IMR-90 (cell line): ENCODE measurements around the gene TNS3.
A peak's percentile ranks its signal among the peaks of the same experiment; 100 is the strongest.

Experiments used
- BHLHE40 ChIP-seq: fragments of 150-350 bp; IDR thresholded peaks from 2 replicates; pipeline ENCODE4 v1.6.1; 2016; ENCODE audit warnings: mild to moderate bottlenecking, low read depth, low read length
- CEBPB ChIP-seq: IDR thresholded peaks from 2 replicates; pipeline ENCODE4 v1.6.1; 2012; ENCODE audit warnings: low read depth, low read length, improper control_type of control experiment
- CHD1 ChIP-seq: IDR thresholded peaks from 2 replicates; pipeline ENCODE4 v1.6.1; 2012; ENCODE audit warnings: low read depth, low read length, improper control_type of control experiment
- FOS ChIP-seq: fragments of 150-350 bp; IDR thresholded peaks from 2 replicates; pipeline ENCODE4 v1.6.1; 2016; ENCODE audit warnings: low read depth, low read length
- MAZ ChIP-seq: IDR thresholded peaks from 2 replicates; pipeline ENCODE4 v1.6.1; 2012; ENCODE audit warnings: low read depth, mild to moderate bottlenecking, low read length, improper control_type of control experiment, moderate library complexity, borderline replicate concordance
- MXI1 ChIP-seq: IDR thresholded peaks from 2 replicates; pipeline ENCODE4 v1.6.1; 2012; ENCODE audit warnings: low read depth, mild to moderate bottlenecking, low read length, moderate library complexity, borderline replicate concordance
- POLR2A ChIP-seq: IDR thresholded peaks from 2 replicates; pipeline ENCODE4 v1.6.1; 2012; ENCODE audit warnings: mild to moderate bottlenecking, low read depth, low read length
- RAD21 ChIP-seq: IDR thresholded peaks from 2 replicates; pipeline ENCODE4 v1.6.1; 2012; ENCODE audit warnings: low read length, improper control_type of control experiment
- RCOR1 ChIP-seq: IDR thresholded peaks from 2 replicates; pipeline ENCODE4 v1.6.1; 2012; ENCODE audit warnings: mild to moderate bottlenecking, low read length, improper control_type of control experiment; ENCODE audit not compliant: insufficient replicate concordance
- RFX5 ChIP-seq: IDR thresholded peaks from 2 replicates; pipeline ENCODE4 v1.8.0; 2012; ENCODE audit warnings: low read depth, mild to moderate bottlenecking, low read length, moderate library complexity
- SMC3 ChIP-seq: fragments of 150-350 bp; IDR thresholded peaks from 2 replicates; pipeline ENCODE4 v1.6.1; 2016; ENCODE audit warnings: low read depth, mild to moderate bottlenecking, antibody characterized with exemption, low read length, moderate library complexity
- TF ChIP-seq, protein P1 (sequence below): conservative IDR thresholded peaks from 2 replicates; pipeline ENCODE4 v1.5.1; 2012; ENCODE audit warnings: mild to moderate bottlenecking, low read depth, low read length, improper control_type of control experiment
- TF ChIP-seq, protein P2 (sequence below): fragments of 150-350 bp; IDR thresholded peaks from 2 replicates; pipeline ENCODE4 v1.6.1; 2017; ENCODE audit warnings: mild to moderate bottlenecking, antibody characterized with exemption, low read length, low read depth

DNA sequence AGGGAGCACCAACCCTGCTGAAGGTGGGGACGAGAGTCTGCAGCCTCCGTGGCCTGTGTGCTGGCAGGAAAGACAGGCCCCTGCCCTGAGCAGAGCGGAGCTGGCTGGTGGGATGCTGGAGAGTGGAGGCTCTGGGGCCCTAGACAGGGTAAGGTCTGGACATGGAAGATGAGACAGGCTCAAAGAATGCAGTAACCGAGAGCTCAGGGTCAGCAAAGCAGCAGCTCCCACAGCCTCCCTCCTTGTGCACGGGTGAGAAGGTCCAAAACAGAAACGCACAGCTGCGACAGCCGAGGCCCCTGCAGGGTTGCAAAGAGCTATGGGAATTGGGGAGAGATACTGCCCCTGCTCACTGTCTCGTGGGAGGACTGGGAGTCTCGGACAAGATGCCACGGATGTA lies 80.5 kb downstream of the TNS3 start:
- TF ChIP-seq POLR2A (peak; percentile 40), SMC3 (no peak), RFX5 (no peak), RAD21 (no peak; the same call in 1 of the 2 replicates), MXI1 (no peak), BHLHE40 (peak; percentile 87), CEBPB (no peak), CHD1 (no peak), RCOR1 (no peak), FOS (peak; percentile 60), MAZ (peak; percentile 56; the same call in 1 of the 2 replicates)
- TF ChIP-seq, protein P1, sequence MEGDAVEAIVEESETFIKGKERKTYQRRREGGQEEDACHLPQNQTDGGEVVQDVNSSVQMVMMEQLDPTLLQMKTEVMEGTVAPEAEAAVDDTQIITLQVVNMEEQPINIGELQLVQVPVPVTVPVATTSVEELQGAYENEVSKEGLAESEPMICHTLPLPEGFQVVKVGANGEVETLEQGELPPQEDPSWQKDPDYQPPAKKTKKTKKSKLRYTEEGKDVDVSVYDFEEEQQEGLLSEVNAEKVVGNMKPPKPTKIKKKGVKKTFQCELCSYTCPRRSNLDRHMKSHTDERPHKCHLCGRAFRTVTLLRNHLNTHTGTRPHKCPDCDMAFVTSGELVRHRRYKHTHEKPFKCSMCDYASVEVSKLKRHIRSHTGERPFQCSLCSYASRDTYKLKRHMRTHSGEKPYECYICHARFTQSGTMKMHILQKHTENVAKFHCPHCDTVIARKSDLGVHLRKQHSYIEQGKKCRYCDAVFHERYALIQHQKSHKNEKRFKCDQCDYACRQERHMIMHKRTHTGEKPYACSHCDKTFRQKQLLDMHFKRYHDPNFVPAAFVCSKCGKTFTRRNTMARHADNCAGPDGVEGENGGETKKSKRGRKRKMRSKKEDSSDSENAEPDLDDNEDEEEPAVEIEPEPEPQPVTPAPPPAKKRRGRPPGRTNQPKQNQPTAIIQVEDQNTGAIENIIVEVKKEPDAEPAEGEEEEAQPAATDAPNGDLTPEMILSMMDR = no peak
- TF ChIP-seq, protein P2, sequence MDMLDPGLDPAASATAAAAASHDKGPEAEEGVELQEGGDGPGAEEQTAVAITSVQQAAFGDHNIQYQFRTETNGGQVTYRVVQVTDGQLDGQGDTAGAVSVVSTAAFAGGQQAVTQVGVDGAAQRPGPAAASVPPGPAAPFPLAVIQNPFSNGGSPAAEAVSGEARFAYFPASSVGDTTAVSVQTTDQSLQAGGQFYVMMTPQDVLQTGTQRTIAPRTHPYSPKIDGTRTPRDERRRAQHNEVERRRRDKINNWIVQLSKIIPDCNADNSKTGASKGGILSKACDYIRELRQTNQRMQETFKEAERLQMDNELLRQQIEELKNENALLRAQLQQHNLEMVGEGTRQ = no peak
